Neuronal stem cell (in vitro differentiated cells): Measurements from ENCODE around the gene CAMK1G.
A peak's percentile ranks its signal among the peaks of the same experiment; 100 is the strongest.

Source experiments
- DNase-seq: peaks from one replicate; pipeline ENCODE4 v3.0.0-alpha.2; 2013; ENCODE audit warnings: low spot score
- H2AFZ ChIP-seq: one replicate; pipeline ENCODE4 v1.6.1; 2013; ENCODE audit warnings: mild to moderate bottlenecking, low read length, inconsistent platforms
- H2AK5ac ChIP-seq: 2 replicates; pipeline ENCODE4 v1.6.1; 2013; ENCODE audit warnings: low read depth, mild to moderate bottlenecking, inconsistent platforms, low read length, moderate library complexity, mixed read lengths
- H2BK120ac ChIP-seq: 2 replicates; pipeline ENCODE4 v1.6.1; 2013; ENCODE audit warnings: low read depth, mild to moderate bottlenecking, inconsistent platforms, low read length, moderate library complexity, mixed read lengths
- H2BK12ac ChIP-seq: one replicate; pipeline ENCODE4 v1.6.1; 2013; ENCODE audit warnings: low read length, inconsistent platforms
- H2BK15ac ChIP-seq: 2 replicates; pipeline ENCODE4 v1.6.1; 2013; ENCODE audit warnings: mild to moderate bottlenecking, low read length, inconsistent platforms, mixed read lengths
- H2BK5ac ChIP-seq: one replicate; pipeline ENCODE4 v1.6.1; 2013; ENCODE audit warnings: inconsistent platforms, mild to moderate bottlenecking, low read length, moderate library complexity
- H3K14ac ChIP-seq: one replicate; pipeline ENCODE4 v1.6.1; 2013; ENCODE audit warnings: low read length, inconsistent platforms
- H3K18ac ChIP-seq: 2 replicates; pipeline ENCODE4 v1.6.1; 2013; ENCODE audit warnings: low read length, inconsistent platforms
- H3K23ac ChIP-seq: 2 replicates; pipeline ENCODE4 v1.6.1; 2013; ENCODE audit warnings: low read depth, mild to moderate bottlenecking, mixed read lengths, low read length, inconsistent platforms; ENCODE audit not compliant: poor library complexity
- H3K27ac ChIP-seq: replicated peaks from 3 replicates; pipeline ENCODE4 v1.5.1; 2013; ENCODE audit warnings: low read length, inconsistent platforms
- H3K27me3 ChIP-seq, 3 experiments: 2 replicates each; pipeline ENCODE4 v1.6.1; 2013; ENCODE audit warnings: low read length in 3 of 3, mild to moderate bottlenecking in 2 of 3, inconsistent platforms in 1 of 3, low read depth in 1 of 3, mixed read lengths in 1 of 3, moderate library complexity in 1 of 3; ENCODE audit not compliant: control insufficient read depth in 3 of 3, insufficient read depth in 3 of 3
- H3K36me3 ChIP-seq, 2 donors: replicated peaks in 1 of 2; 2 replicates each; pipeline ENCODE4 v1.6.1; 2013; ENCODE audit warnings: low read length in 2 of 2; ENCODE audit not compliant: control insufficient read depth in 2 of 2, insufficient read depth in 2 of 2
- H3K4ac ChIP-seq: 2 replicates; pipeline ENCODE4 v1.6.1; 2013; ENCODE audit warnings: inconsistent platforms, mild to moderate bottlenecking, low read length, moderate library complexity
- H3K4me1 ChIP-seq, 2 donors: 1 replicate in 1 of 2; 2 replicates in 1 of 2; pipeline ENCODE4 v1.6.1; 2013; ENCODE audit warnings: low read length in 2 of 2, low read depth in 1 of 2; ENCODE audit not compliant: control insufficient read depth in 2 of 2, insufficient read depth in 1 of 2
- H3K4me2 ChIP-seq: one replicate; pipeline ENCODE4 v1.6.1; 2013; ENCODE audit warnings: mild to moderate bottlenecking, low read length, inconsistent platforms; ENCODE audit not compliant: insufficient read depth, poor library complexity, severe bottlenecking
- H3K4me3 ChIP-seq, 2 donors: 2 replicates each; pipeline ENCODE4 v1.5.1; 2013; ENCODE audit warnings: low read length in 2 of 2, mild to moderate bottlenecking in 2 of 2, inconsistent platforms in 1 of 2, moderate library complexity in 1 of 2
- H3K79me1 ChIP-seq: one replicate; pipeline ENCODE4 v1.6.1; 2013; ENCODE audit warnings: low read depth, mild to moderate bottlenecking, inconsistent platforms, low read length, moderate library complexity
- H3K9ac ChIP-seq: one replicate; pipeline ENCODE4 v1.6.1; 2013; ENCODE audit warnings: mild to moderate bottlenecking, low read depth, low read length, inconsistent platforms; ENCODE audit not compliant: poor library complexity
- H3K9me3 ChIP-seq, 2 donors: replicated peaks in 1 of 2; 2 replicates each; pipeline versions ENCODE3 to v1.6.1; 2013; ENCODE audit warnings: low read length in 2 of 2, mild to moderate bottlenecking in 2 of 2, inconsistent platforms in 1 of 2, low read depth in 1 of 2, mixed read lengths in 1 of 2, moderate library complexity in 1 of 2; ENCODE audit not compliant: control insufficient read depth in 2 of 2, insufficient read depth in 1 of 2
- H4K8ac ChIP-seq: one replicate; pipeline ENCODE4 v1.6.1; 2013; ENCODE audit warnings: low read depth, mild to moderate bottlenecking, inconsistent platforms, low read length, moderate library complexity
- H4K91ac ChIP-seq: one replicate; pipeline ENCODE4 v1.6.1; 2013; ENCODE audit warnings: low read length, low read depth, mild to moderate bottlenecking, inconsistent platforms; ENCODE audit not compliant: poor library complexity
- WGBS, 2 donors: extraction: QIAGEN DNeasy Blood & Tissue Kit; methylation state at CpG; one replicate each; pipeline ENCODE4 v1.1.7; 2013; ENCODE audit warnings: missing lambda C conversion rate in 2 of 2, mixed read lengths in 1 of 2; ENCODE audit not compliant: insufficient read length in 2 of 2, insufficient replicate concordance in 1 of 2; ENCODE audit errors: extremely low coverage in 2 of 2; 5-methylcytosine and 5-hydroxymethylcytosine counted together

The CAMK1G gene

GRCh38 chr1:209655411-209656231, 72.1 kb downstream of the CAMK1G start:
- Histone ChIP-seq H3K9ac (no peak overlapping the region), H3K4ac (no peak overlapping the region), H3K9me3 (no peaks in the 10 kb centered on the region), H3K14ac (no peak overlapping the region), H3K27ac (no peak overlapping the region), H3K27me3 (peaks cover 0 to 3% (median 0%) of the 10 kb centered on the region in 3 experiments), H2BK15ac (no peak overlapping the region), H2BK12ac (no peak overlapping the region), H3K79me1 (no peaks in the 10 kb centered on the region), H3K23ac (no peak overlapping the region), H3K36me3 (no peaks in the 10 kb centered on the region), H3K4me2 (no peak overlapping the region), H2BK5ac (no peak overlapping the region), H3K4me1 (peaks cover 0 to 14% of the 10 kb centered on the region in 2 donors), H2AFZ (no peak overlapping the region), H2AK5ac (peak overlapping the region; percentile 21), H4K8ac (no peak overlapping the region), H3K4me3 (no peak overlapping the region), H3K18ac (no peak overlapping the region), H2BK120ac (no peak overlapping the region), H4K91ac (no peak overlapping the region)
- no peak for DNase-seq
- no CpG with 5 or more reads among the region's 9 CpGs for WGBS, 2 donors

- Histone ChIP-seq H3K4me1 (peaks cover 0 to 14% of the 10 kb centered on the region in 2 donors), H3K4ac (no peak overlapping the region), H3K79me1 (no peaks in the 10 kb centered on the region), H3K27ac (no peak overlapping the region), H2BK12ac (no peak overlapping the region), H3K36me3 (no peaks in the 10 kb centered on the region), H4K8ac (no peak overlapping the region), H2BK120ac (no peak overlapping the region), H3K18ac (peak overlapping the region; percentile 40), H3K4me2 (no peak overlapping the region), H2AK5ac (no peak overlapping the region), H2BK15ac (no peak overlapping the region), H3K9me3 (no peaks in the 10 kb centered on the region), H3K27me3 (peaks cover 0 to 3% (median 0%) of the 10 kb centered on the region in 3 experiments), H3K4me3 (no peak overlapping the region), H3K23ac (no peak overlapping the region), H4K91ac (no peak overlapping the region), H2AFZ (no peak overlapping the region), H3K14ac (no peak overlapping the region), H2BK5ac (no peak overlapping the region), H3K9ac (no peak overlapping the region)
- no peak for DNase-seq
- no CpG with 5 or more reads among the region's 9 CpGs for WGBS, 2 donors
Measured at GRCh38 chr1:209657140-209657879, 73.8 kb downstream of the CAMK1G start.

DNA sequence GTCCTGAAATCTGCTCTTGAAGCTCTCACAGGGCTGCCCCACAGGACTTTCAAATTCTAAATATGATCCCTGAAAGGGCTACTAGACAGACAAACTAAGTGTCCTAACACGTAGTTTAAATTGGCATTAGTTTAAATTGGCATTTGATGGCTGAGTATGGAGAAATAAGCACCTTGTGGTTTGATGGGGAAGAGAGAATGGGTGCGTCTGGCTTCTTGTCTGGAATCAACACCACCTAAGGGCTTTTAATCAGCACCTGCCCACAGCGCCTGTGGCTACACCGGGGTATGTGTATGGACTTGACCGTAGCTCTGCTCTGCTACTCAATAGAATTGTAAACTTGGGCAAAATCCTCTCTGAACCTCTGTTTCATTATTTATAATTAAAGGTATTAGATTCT, 74.4 kb downstream of the CAMK1G start:
- no peak overlapping the region for H3K9ac ChIP-seq
- H3K4me3 ChIP-seq = no peak overlapping the region
- H3K14ac ChIP-seq = no peak overlapping the region
- H3K18ac ChIP-seq = no peak overlapping the region
- no peak overlapping the region for H4K91ac ChIP-seq
- no peak overlapping the region for H3K4ac ChIP-seq
- no peak overlapping the region for H2BK12ac ChIP-seq
- no peak overlapping the region for H2BK5ac ChIP-seq
- no peak overlapping the region for H2BK15ac ChIP-seq
- H4K8ac ChIP-seq = no peak overlapping the region
- no peak overlapping the region for H3K27ac ChIP-seq
- peaks cover 0 to 14% of the 10 kb centered on the region in 2 donors for H3K4me1 ChIP-seq
- no peak overlapping the region for H2AK5ac ChIP-seq
- H2AFZ ChIP-seq = no peak overlapping the region
- H2BK120ac ChIP-seq = no peak overlapping the region
- H3K23ac ChIP-seq = no peak overlapping the region
- no CpG with 5 or more reads among the region's 5 CpGs for WGBS, 2 donors
- H3K9me3 ChIP-seq = no peaks in the 10 kb centered on the region
- H3K27me3 ChIP-seq = peaks cover 0 to 3% (median 0%) of the 10 kb centered on the region in 3 experiments
- no peak overlapping the region for H3K4me2 ChIP-seq
- H3K79me1 ChIP-seq = no peaks in the 10 kb centered on the region
- no peak for DNase-seq
- H3K36me3 ChIP-seq = no peaks in the 10 kb centered on the region

DNA sequence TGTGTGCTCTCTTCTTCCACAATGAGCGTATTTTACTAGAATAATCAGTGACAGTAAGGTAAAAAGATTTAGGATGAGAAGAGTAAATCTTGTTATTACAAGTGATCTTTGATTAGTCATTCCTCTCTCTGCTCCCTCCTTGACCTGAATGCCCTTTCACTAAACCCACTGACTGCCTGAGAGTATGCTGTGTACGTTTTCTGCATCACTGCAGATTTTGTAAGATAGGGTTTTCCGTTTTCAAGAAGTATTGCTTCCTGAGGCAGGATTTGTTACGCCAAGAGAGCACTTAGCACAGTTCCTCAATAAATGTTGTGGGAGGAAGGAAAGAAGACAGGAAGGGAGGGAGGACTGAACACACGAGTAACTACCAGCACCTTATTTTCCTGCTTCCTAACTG, 76.4 kb downstream of the CAMK1G start:
- H4K91ac ChIP-seq = no peak overlapping the region
- WGBS, 2 donors = no CpG with 5 or more reads among the region's 5 CpGs
- H3K23ac ChIP-seq = no peak overlapping the region

More for the DNA sequence above, 76.4 kb downstream of the CAMK1G start:
- H3K18ac ChIP-seq = no peak overlapping the region
- no peak overlapping the region for H3K14ac ChIP-seq
- H2BK120ac ChIP-seq = no peak overlapping the region
- H3K4me1 ChIP-seq = peaks cover 0 to 14% of the 10 kb centered on the region in 2 donors
- no peak overlapping the region for H2AK5ac ChIP-seq
- H3K27ac ChIP-seq = no peak overlapping the region
- no peaks in the 10 kb centered on the region for H3K9me3 ChIP-seq
- no peak overlapping the region for H2BK12ac ChIP-seq
- no peak overlapping the region for H3K9ac ChIP-seq
- no peak overlapping the region for H2AFZ ChIP-seq
- no peak overlapping the region for H4K8ac ChIP-seq
- peaks cover 0 to 3% (median 0%) of the 10 kb centered on the region in 3 experiments for H3K27me3 ChIP-seq
- no peak overlapping the region for H3K4me3 ChIP-seq
- H3K36me3 ChIP-seq = no peaks in the 10 kb centered on the region
- no peak overlapping the region for H3K4me2 ChIP-seq
- no peak overlapping the region for H3K4ac ChIP-seq
- no peaks in the 10 kb centered on the region for H3K79me1 ChIP-seq
- H2BK15ac ChIP-seq = no peak overlapping the region
- DNase-seq = no peak
- H2BK5ac ChIP-seq = no peak overlapping the region
